ENCODE measurements around the gene COG5. TPM values are rescaled to one million over a fixed set of nuclear protein-coding genes. Genes with fewer than 3 reads are reported as not detected.

COG5 gene
- total and polyA plus RNA-seq, 9 of the 15 experiments (the other 6 are each of a cell fraction or from before 2014, with no cell fraction given), result 15.3 to 75.1 (median 56.4) TPM

DNA sequence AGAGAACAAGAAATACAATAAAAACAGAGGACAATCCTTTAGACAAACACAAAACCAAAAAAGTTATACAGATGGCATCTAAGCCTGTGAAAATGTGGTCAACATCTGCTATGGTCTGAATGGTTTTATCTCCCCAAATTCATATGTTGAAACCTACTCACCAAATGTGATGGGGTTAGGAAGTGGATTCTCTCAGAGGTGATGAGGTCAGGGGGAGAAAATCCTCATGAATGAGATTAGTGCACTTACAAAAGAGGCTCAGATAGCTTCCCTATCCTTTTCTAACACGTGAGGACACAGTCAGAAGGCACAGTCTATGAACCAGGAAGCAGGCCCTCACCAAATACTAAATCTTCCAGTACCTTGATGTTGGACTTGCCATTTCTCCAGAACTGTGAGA lies 241.7 kb downstream of the COG5 start (continued):
- TF ChIP-seq, protein P1, sequence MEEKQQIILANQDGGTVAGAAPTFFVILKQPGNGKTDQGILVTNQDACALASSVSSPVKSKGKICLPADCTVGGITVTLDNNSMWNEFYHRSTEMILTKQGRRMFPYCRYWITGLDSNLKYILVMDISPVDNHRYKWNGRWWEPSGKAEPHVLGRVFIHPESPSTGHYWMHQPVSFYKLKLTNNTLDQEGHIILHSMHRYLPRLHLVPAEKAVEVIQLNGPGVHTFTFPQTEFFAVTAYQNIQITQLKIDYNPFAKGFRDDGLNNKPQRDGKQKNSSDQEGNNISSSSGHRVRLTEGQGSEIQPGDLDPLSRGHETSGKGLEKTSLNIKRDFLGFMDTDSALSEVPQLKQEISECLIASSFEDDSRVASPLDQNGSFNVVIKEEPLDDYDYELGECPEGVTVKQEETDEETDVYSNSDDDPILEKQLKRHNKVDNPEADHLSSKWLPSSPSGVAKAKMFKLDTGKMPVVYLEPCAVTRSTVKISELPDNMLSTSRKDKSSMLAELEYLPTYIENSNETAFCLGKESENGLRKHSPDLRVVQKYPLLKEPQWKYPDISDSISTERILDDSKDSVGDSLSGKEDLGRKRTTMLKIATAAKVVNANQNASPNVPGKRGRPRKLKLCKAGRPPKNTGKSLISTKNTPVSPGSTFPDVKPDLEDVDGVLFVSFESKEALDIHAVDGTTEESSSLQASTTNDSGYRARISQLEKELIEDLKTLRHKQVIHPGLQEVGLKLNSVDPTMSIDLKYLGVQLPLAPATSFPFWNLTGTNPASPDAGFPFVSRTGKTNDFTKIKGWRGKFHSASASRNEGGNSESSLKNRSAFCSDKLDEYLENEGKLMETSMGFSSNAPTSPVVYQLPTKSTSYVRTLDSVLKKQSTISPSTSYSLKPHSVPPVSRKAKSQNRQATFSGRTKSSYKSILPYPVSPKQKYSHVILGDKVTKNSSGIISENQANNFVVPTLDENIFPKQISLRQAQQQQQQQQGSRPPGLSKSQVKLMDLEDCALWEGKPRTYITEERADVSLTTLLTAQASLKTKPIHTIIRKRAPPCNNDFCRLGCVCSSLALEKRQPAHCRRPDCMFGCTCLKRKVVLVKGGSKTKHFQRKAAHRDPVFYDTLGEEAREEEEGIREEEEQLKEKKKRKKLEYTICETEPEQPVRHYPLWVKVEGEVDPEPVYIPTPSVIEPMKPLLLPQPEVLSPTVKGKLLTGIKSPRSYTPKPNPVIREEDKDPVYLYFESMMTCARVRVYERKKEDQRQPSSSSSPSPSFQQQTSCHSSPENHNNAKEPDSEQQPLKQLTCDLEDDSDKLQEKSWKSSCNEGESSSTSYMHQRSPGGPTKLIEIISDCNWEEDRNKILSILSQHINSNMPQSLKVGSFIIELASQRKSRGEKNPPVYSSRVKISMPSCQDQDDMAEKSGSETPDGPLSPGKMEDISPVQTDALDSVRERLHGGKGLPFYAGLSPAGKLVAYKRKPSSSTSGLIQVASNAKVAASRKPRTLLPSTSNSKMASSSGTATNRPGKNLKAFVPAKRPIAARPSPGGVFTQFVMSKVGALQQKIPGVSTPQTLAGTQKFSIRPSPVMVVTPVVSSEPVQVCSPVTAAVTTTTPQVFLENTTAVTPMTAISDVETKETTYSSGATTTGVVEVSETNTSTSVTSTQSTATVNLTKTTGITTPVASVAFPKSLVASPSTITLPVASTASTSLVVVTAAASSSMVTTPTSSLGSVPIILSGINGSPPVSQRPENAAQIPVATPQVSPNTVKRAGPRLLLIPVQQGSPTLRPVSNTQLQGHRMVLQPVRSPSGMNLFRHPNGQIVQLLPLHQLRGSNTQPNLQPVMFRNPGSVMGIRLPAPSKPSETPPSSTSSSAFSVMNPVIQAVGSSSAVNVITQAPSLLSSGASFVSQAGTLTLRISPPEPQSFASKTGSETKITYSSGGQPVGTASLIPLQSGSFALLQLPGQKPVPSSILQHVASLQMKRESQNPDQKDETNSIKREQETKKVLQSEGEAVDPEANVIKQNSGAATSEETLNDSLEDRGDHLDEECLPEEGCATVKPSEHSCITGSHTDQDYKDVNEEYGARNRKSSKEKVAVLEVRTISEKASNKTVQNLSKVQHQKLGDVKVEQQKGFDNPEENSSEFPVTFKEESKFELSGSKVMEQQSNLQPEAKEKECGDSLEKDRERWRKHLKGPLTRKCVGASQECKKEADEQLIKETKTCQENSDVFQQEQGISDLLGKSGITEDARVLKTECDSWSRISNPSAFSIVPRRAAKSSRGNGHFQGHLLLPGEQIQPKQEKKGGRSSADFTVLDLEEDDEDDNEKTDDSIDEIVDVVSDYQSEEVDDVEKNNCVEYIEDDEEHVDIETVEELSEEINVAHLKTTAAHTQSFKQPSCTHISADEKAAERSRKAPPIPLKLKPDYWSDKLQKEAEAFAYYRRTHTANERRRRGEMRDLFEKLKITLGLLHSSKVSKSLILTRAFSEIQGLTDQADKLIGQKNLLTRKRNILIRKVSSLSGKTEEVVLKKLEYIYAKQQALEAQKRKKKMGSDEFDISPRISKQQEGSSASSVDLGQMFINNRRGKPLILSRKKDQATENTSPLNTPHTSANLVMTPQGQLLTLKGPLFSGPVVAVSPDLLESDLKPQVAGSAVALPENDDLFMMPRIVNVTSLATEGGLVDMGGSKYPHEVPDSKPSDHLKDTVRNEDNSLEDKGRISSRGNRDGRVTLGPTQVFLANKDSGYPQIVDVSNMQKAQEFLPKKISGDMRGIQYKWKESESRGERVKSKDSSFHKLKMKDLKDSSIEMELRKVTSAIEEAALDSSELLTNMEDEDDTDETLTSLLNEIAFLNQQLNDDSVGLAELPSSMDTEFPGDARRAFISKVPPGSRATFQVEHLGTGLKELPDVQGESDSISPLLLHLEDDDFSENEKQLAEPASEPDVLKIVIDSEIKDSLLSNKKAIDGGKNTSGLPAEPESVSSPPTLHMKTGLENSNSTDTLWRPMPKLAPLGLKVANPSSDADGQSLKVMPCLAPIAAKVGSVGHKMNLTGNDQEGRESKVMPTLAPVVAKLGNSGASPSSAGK (IDR thresholded peaks at IDR 0.05), result no peak
- no peak for TF ChIP-seq POLR3G (IDR thresholded peaks at IDR 0.05; ENCODE audit: extremely low read depth, insufficient read length, insufficient replicate concordance)
- TF ChIP-seq, protein P2, sequence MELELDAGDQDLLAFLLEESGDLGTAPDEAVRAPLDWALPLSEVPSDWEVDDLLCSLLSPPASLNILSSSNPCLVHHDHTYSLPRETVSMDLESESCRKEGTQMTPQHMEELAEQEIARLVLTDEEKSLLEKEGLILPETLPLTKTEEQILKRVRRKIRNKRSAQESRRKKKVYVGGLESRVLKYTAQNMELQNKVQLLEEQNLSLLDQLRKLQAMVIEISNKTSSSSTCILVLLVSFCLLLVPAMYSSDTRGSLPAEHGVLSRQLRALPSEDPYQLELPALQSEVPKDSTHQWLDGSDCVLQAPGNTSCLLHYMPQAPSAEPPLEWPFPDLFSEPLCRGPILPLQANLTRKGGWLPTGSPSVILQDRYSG (tag; conservative IDR thresholded peaks at IDR 0.05; ENCODE audit: low read depth), result no peak
- no peak for TF ChIP-seq TRIM28 (IDR thresholded peaks at IDR 0.05)
- TF ChIP-seq, protein P3, sequence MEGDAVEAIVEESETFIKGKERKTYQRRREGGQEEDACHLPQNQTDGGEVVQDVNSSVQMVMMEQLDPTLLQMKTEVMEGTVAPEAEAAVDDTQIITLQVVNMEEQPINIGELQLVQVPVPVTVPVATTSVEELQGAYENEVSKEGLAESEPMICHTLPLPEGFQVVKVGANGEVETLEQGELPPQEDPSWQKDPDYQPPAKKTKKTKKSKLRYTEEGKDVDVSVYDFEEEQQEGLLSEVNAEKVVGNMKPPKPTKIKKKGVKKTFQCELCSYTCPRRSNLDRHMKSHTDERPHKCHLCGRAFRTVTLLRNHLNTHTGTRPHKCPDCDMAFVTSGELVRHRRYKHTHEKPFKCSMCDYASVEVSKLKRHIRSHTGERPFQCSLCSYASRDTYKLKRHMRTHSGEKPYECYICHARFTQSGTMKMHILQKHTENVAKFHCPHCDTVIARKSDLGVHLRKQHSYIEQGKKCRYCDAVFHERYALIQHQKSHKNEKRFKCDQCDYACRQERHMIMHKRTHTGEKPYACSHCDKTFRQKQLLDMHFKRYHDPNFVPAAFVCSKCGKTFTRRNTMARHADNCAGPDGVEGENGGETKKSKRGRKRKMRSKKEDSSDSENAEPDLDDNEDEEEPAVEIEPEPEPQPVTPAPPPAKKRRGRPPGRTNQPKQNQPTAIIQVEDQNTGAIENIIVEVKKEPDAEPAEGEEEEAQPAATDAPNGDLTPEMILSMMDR (IDR thresholded peaks at IDR 0.05 in 2 of 3, conservative IDR thresholded peaks at IDR 0.05 in 1 of 3; ENCODE audit: insufficient read depth in 2 of 3, low read depth in 1 of 3, low read length in 3 of 3), result no peak
- peak; percentile 32; the same call in 1 of the 2 replicates for TF ChIP-seq CREB1 (IDR thresholded peaks at IDR 0.05)
- TF ChIP-seq CREB1 (CRISPR knock-in tag; IDR thresholded peaks at IDR 0.05), result no peak
- no peak for TF ChIP-seq ZNF282 (CRISPR knock-in tag; IDR thresholded peaks at IDR 0.05)
- peak; percentile 71 for TF ChIP-seq SMARCE1 (IDR thresholded peaks at IDR 0.05)
- no peak for TF ChIP-seq HMGN3 (IDR thresholded peaks at IDR 0.05; ENCODE audit: borderline replicate concordance, extremely low read depth, insufficient read length, low read depth, low read length)
- TF ChIP-seq GTF2E2 (tag; IDR thresholded peaks at IDR 0.05), result no peak
- TF ChIP-seq, protein P4, sequence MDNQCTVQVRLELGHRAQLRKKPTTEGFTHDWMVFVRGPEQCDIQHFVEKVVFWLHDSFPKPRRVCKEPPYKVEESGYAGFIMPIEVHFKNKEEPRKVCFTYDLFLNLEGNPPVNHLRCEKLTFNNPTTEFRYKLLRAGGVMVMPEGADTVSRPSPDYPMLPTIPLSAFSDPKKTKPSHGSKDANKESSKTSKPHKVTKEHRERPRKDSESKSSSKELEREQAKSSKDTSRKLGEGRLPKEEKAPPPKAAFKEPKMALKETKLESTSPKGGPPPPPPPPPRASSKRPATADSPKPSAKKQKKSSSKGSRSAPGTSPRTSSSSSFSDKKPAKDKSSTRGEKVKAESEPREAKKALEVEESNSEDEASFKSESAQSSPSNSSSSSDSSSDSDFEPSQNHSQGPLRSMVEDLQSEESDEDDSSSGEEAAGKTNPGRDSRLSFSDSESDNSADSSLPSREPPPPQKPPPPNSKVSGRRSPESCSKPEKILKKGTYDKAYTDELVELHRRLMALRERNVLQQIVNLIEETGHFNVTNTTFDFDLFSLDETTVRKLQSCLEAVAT (IDR thresholded peaks at IDR 0.05), result peak in 1 of 2 experiments; percentile 24; a peak in 1 of 4 replicates
- no peak for TF ChIP-seq NCOA4 (IDR thresholded peaks at IDR 0.05; ENCODE audit: partially characterized antibody)
